Fibroblast of the aortic adventitia (primary cell): ENCODE measurements around the gene UCP3. TPM values are rescaled to one million over a fixed set of nuclear protein-coding genes. Genes with fewer than 3 reads are reported as not detected.

Experiments used
- DNase-seq: peaks from one replicate; pipeline ENCODE4 v3.0.0-alpha.2; 2010; ENCODE audit warnings: low read depth
- H3K4me3 ChIP-seq: 2 replicates; pipeline ENCODE4 v1.5.1; 2011; ENCODE audit warnings: low read depth, mild to moderate bottlenecking, control low read depth, low read length, moderate library complexity
- total RNA-seq: library from RNA; depleted of rRNA; stranded (reverse); fragments of >200 nt; gene quantifications from 2 replicates; pipeline ENCODE4 v1.2.3, GENCODE V29; 2012; ENCODE audit warnings: low replicate concordance
- TF ChIP-seq, protein P1 (sequence below): IDR thresholded peaks from 2 replicates; pipeline ENCODE4 v1.5.1; 2011; ENCODE audit warnings: mild to moderate bottlenecking, low read length, control low read depth, inconsistent platforms; ENCODE audit not compliant: insufficient read depth

Gene UCP3
- total RNA-seq, 1 donor: 0.54 TPM

GRCh38 chr11:74019104-74019738 lies 10.3 kb upstream of the UCP3 start:
- no peak overlapping the region for H3K4me3 ChIP-seq
- no peak for DNase-seq
- TF ChIP-seq, protein P1, sequence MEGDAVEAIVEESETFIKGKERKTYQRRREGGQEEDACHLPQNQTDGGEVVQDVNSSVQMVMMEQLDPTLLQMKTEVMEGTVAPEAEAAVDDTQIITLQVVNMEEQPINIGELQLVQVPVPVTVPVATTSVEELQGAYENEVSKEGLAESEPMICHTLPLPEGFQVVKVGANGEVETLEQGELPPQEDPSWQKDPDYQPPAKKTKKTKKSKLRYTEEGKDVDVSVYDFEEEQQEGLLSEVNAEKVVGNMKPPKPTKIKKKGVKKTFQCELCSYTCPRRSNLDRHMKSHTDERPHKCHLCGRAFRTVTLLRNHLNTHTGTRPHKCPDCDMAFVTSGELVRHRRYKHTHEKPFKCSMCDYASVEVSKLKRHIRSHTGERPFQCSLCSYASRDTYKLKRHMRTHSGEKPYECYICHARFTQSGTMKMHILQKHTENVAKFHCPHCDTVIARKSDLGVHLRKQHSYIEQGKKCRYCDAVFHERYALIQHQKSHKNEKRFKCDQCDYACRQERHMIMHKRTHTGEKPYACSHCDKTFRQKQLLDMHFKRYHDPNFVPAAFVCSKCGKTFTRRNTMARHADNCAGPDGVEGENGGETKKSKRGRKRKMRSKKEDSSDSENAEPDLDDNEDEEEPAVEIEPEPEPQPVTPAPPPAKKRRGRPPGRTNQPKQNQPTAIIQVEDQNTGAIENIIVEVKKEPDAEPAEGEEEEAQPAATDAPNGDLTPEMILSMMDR: no peak

GRCh38 chr11:74018331-74019005 lies 9.6 kb upstream of the UCP3 start:
- H3K4me3 ChIP-seq: no peak overlapping the region
- peak; percentile 91 for DNase-seq
- TF ChIP-seq, protein P1: no peak

DNA sequence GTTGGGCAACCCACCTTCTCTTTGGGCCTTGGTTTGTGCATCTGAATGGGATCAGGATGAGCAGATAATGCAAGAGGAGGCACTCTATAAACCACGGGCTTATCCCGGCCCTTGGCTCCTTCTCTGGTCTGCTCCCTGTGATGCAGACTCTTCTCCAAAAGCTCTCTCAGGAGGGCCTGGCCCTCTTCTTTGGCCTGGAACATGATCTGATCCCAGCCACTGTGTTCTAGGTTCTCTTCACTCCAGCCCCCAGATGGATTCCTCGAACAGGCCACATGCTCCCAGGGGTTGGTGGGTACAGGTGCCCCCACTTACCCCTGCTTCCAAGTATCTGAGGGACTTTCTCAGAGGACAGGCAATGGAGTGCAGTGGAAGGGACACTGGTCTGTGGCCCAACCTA lies 8.7 kb upstream of the UCP3 start:
- TF ChIP-seq, protein P1: no peak
- DNase-seq: no peak
- H3K4me3 ChIP-seq: no peak overlapping the region

- TF ChIP-seq, protein P1: no peak
- H3K4me3 ChIP-seq: no peak overlapping the region
- DNase-seq: no peak
Measured at GRCh38 chr11:74015919-74016684, 7.2 kb upstream of the UCP3 start.

- TF ChIP-seq, protein P1: no peak
- DNase-seq: no peak
- no peak overlapping the region for H3K4me3 ChIP-seq
Measured at GRCh38 chr11:74014880-74015279, 6.0 kb upstream of the UCP3 start.

DNA sequence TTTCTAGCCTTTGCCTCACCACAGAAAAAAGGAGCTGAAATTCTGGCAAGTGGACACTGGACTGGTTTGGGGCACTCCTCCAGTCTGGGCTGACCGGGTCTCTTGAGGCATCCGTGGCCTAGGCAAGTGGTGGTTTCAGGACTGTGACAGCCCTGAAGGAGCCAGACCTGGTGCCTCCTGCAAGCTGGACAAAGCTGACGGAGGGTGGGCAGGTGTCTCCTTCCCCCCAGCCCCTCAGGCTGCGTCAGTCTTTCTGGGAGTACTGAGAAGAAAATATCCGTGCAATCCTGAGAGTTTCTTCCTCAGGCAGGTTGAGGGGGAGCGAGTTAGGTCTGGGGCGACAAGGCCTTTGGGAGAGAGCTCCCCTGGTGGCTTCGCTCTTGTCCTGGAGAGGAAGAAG lies 4.3 kb upstream of the UCP3 start:
- TF ChIP-seq, protein P1: no peak
- DNase-seq: no peak

More for the DNA sequence above, 4.3 kb upstream of the UCP3 start:
- no peak overlapping the region for H3K4me3 ChIP-seq
